ENCODE measurements around the gene KCTD3.

- TF ChIP-seq CTCF (conservative IDR thresholded peaks at IDR 0.05; ENCODE audit: low read length) (no peak), EZH2phosphoT487 (IDR thresholded peaks at IDR 0.05; ENCODE audit: borderline replicate concordance) (no peak)
Observed at GRCh38 chr1:215557504-215557903, 9.6 kb upstream of the KCTD3 start.

Data from Loucy (cell line).